Lung microvascular endothelial cell (primary cell): ENCODE measurements around the gene ROBO1. TPM values are rescaled to one million over a fixed set of nuclear protein-coding genes. Genes with fewer than 3 reads are reported as not detected.
"Not testable (repeated sequence)": the region's sequence is repeated elsewhere in the genome, so short reads cannot be mapped to it uniquely, and the experiment has no call there.

Source experiments
- DNase-seq, 2 donors: peaks; one replicate each; pipeline versions ENCODE4 v3.0.0 to v3.0.0-alpha.2; 2010; ENCODE audit warnings: low read depth in 2 of 2
- total RNA-seq: library from RNA; depleted of rRNA; stranded (reverse); fragments of >200 nt; gene quantifications from 2 replicates; pipeline ENCODE4 v1.2.1, GENCODE V29; 2014

ROBO1 gene
- total RNA-seq = 0.20 and 1.1 TPM in 2 replicates

- peak in 1 of 2 donors; percentile 73 for DNase-seq
Measured at GRCh38 chr3:79767905-79768267, at the start of gene ROBO1. ROBO1 (minus strand) TSS chr3:79767998.

GRCh38 chr3:79817224-79817623 is 49.4 kb upstream of the ROBO1 start:
- no peak for DNase-seq

- DNase-seq = no peak
Measured at GRCh38 chr3:79815478-79815877, 47.7 kb upstream of the ROBO1 start.

- DNase-seq = peak in 1 of 2 donors; percentile 14
Measured at GRCh38 chr3:79810581-79810980, 42.8 kb upstream of the ROBO1 start.

GRCh38 chr3:79810092-79810491 is 42.3 kb upstream of the ROBO1 start:
- DNase-seq = no peak

- DNase-seq = no peak
Measured at GRCh38 chr3:79809106-79809505, 41.3 kb upstream of the ROBO1 start.

- no peak for DNase-seq
Measured at GRCh38 chr3:79808515-79808914, 40.7 kb upstream of the ROBO1 start.

- DNase-seq = not testable (repeated sequence)
Measured at GRCh38 chr3:79790177-79790576, 22.4 kb upstream of the ROBO1 start.

- DNase-seq = no peak
Measured at GRCh38 chr3:79773291-79773690, 5.5 kb upstream of the ROBO1 start.

GRCh38 chr3:79769229-79769628 is 1.4 kb upstream of the ROBO1 start:
- no peak for DNase-seq

GRCh38 chr3:79767194-79767904 is 449 bp downstream of the ROBO1 start:
- DNase-seq = peak in 1 of 2 donors; percentile 55

GRCh38 chr3:79766496-79767193 is 1.2 kb downstream of the ROBO1 start:
- DNase-seq = peak in 1 of 2 donors; percentile 49

- DNase-seq = peak in 1 of 2 donors; percentile 16
Measured at GRCh38 chr3:79765911-79766310, 1.9 kb downstream of the ROBO1 start.

GRCh38 chr3:79761441-79761840 is 6.4 kb downstream of the ROBO1 start:
- DNase-seq = no peak

GRCh38 chr3:79751703-79752102 is 16.1 kb downstream of the ROBO1 start:
- DNase-seq = no peak

- DNase-seq = peak in 1 of 2 donors; percentile 27
Measured at GRCh38 chr3:79737530-79737929, 30.3 kb downstream of the ROBO1 start.

GRCh38 chr3:79729096-79729495 is 38.7 kb downstream of the ROBO1 start:
- peak in 1 of 2 donors; percentile 84 for DNase-seq

GRCh38 chr3:79726786-79727185 is 41.0 kb downstream of the ROBO1 start:
- DNase-seq = no peak

- DNase-seq = no peak
Measured at GRCh38 chr3:79724206-79724605, 43.6 kb downstream of the ROBO1 start.

- DNase-seq = no peak
Measured at GRCh38 chr3:79690072-79690471, 77.7 kb downstream of the ROBO1 start.

- no peak for DNase-seq
Measured at GRCh38 chr3:79685108-79685507, 82.7 kb downstream of the ROBO1 start.

- DNase-seq = no peak
Measured at GRCh38 chr3:79684041-79684440, 83.8 kb downstream of the ROBO1 start.

GRCh38 chr3:79672731-79673130 is 95.1 kb downstream of the ROBO1 start:
- no peak for DNase-seq
